ENCODE measurements around the gene LYL1. TPM values are rescaled to one million over a fixed set of nuclear protein-coding genes. Genes with fewer than 3 reads are reported as not detected.

Gene LYL1
- total RNA-seq, 3 donors from 2014 or later (not counting 1 experiment from before 2014, with no cell fraction given): 2.0 to 7.7 (median 6.7) TPM

GRCh38 chr19:13072188-13072908, 30.3 kb downstream of the LYL1 start:
- Histone ChIP-seq H3K4me1 (ENCODE audit: control insufficient read depth, insufficient read depth, low read length) (no peaks in the 10 kb centered on the region), H3K4me3 (ENCODE audit: low read length) (no peak overlapping the region), H3K36me3 (ENCODE audit: control insufficient read depth, insufficient read depth, low read length) (no peaks in the 10 kb centered on the region), H3K27me3 (ENCODE audit: control insufficient read depth, insufficient read depth, low read length) (no peaks in the 10 kb centered on the region), H3K27ac (ENCODE audit: low read length) (no peak overlapping the region), H3K9me3 (ENCODE audit: control insufficient read depth, insufficient read depth, low read length) (no peaks in the 10 kb centered on the region)
- Mint-ChIP-seq H3K27me3 (ENCODE audit: low read depth in 2 of 2) (peaks cover 8 to 16% of the 10 kb centered on the region in 2 donors), H3K27ac (no peak overlapping the region), H3K36me3 (no peaks in the 10 kb centered on the region), H3K9me3 (no peaks in the 10 kb centered on the region), H3K4me3 (no peak overlapping the region), H3K4me1 (no peaks in the 10 kb centered on the region)
- WGBS (ENCODE audit: insufficient coverage): 82% methylated on average over 9 of the region's 9 CpGs
- ATAC-seq: no peak
- TF ChIP-seq CTCF (IDR thresholded peaks at IDR 0.05): no peak
- DNase-seq: no peak
- intact Hi-C loops (cut with micrococcal nuclease): no loop called here

- Histone ChIP-seq H3K4me1 (ENCODE audit: control insufficient read depth, insufficient read depth, low read length) (no peaks in the 10 kb centered on the region), H3K36me3 (ENCODE audit: control insufficient read depth, insufficient read depth, low read length) (no peaks in the 10 kb centered on the region), H3K9me3 (ENCODE audit: control insufficient read depth, insufficient read depth, low read length) (no peaks in the 10 kb centered on the region), H3K4me3 (ENCODE audit: low read length) (no peak overlapping the region), H3K27ac (ENCODE audit: low read length) (no peak overlapping the region), H3K27me3 (ENCODE audit: control insufficient read depth, insufficient read depth, low read length) (no peaks in the 10 kb centered on the region)
- 40% methylated on average over 6 of the region's 9 CpGs for WGBS (ENCODE audit: insufficient coverage)
- H3K9me3 Mint-ChIP-seq: no peaks in the 10 kb centered on the region
- H3K27me3 Mint-ChIP-seq (ENCODE audit: low read depth in 2 of 2): peaks cover 8 to 13% of the 10 kb centered on the region in 2 donors
- no peaks in the 10 kb centered on the region for H3K36me3 Mint-ChIP-seq
- DNase-seq (no peak), ATAC-seq (no peak)
- no peak overlapping the region for H3K4me3 Mint-ChIP-seq
- TF ChIP-seq CTCF (IDR thresholded peaks at IDR 0.05): no peak
- H3K27ac Mint-ChIP-seq: no peak overlapping the region
- intact Hi-C loops (cut with micrococcal nuclease): no loop called here
- no peaks in the 10 kb centered on the region for H3K4me1 Mint-ChIP-seq
Measured at GRCh38 chr19:13071444-13072187, 31.0 kb downstream of the LYL1 start.

DNA sequence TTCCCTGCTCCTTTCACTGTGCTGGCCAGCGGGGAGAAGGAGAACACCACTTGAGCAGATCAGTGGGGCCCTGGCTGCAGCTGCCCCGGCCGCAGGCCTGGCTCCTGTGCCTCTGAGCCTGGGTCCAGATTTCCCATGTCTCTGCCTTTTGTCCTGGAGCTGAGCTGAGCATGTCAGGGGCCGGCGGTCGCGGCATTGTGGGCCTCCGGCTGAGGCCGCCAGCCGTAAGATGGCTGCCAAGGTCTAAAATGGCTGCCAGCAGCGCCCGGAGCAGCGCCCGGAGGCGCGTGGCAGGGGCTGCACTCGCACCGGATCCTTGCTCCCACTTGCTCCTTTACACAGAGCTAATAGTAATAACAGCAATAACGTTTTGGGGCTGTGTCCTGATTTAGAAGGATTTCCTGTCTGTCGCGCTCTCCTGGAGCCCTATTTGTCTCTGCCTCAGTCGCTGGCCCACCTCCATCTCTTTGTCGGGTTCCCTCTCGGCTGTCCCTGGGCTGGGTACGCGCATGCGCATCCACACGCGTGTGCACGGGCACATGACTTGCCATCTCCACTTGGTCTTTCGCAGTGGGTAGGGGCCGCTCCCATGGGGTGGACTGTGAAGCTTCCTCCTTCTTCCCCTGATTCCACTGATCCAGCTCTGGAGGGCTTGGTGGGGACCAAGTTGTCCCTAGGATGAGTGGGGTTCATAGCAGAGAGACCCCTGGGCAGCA, 32.1 kb downstream of the LYL1 start:
- H3K27ac ChIP-seq (ENCODE audit: low read length): no peak overlapping the region
- H3K27ac Mint-ChIP-seq: no peak overlapping the region
- H3K4me1 Mint-ChIP-seq: no peaks in the 10 kb centered on the region
- H3K27me3 Mint-ChIP-seq (ENCODE audit: low read depth in 2 of 2): peaks cover 8 to 13% of the 10 kb centered on the region in 2 donors
- H3K36me3 ChIP-seq (ENCODE audit: control insufficient read depth, insufficient read depth, low read length): no peaks in the 10 kb centered on the region
- H3K4me3 Mint-ChIP-seq: no peak overlapping the region
- H3K36me3 Mint-ChIP-seq: no peaks in the 10 kb centered on the region
- intact Hi-C loops (cut with micrococcal nuclease): no loop called here
- no peak for ATAC-seq
- no peaks in the 10 kb centered on the region for H3K9me3 ChIP-seq (ENCODE audit: control insufficient read depth, insufficient read depth, low read length)
- WGBS (ENCODE audit: insufficient coverage): 91% methylated on average over 32 of the region's 32 CpGs
- no peaks in the 10 kb centered on the region for H3K4me1 ChIP-seq (ENCODE audit: control insufficient read depth, insufficient read depth, low read length)
- DNase-seq: no peak
- H3K9me3 Mint-ChIP-seq: no peaks in the 10 kb centered on the region
- no peaks in the 10 kb centered on the region for H3K27me3 ChIP-seq (ENCODE audit: control insufficient read depth, insufficient read depth, low read length)
- H3K4me3 ChIP-seq (ENCODE audit: low read length): no peak overlapping the region
- TF ChIP-seq CTCF (IDR thresholded peaks at IDR 0.05): no peak
